HG02885 (cell line): Measurements from ENCODE around the gene COG2.
"Not testable (repeated sequence)": the region's sequence is repeated elsewhere in the genome, so short reads cannot be mapped to it uniquely, and the experiment has no call there.

Experiments used
- ATAC-seq: cut with Tn5 transposase; IDR thresholded peaks from one replicate; pipeline ENCODE4 v1.9.1; 2021; ENCODE audit warnings: mild to moderate bottlenecking; ENCODE audit not compliant: unreplicated experiment, poor library complexity

Gene COG2

DNA sequence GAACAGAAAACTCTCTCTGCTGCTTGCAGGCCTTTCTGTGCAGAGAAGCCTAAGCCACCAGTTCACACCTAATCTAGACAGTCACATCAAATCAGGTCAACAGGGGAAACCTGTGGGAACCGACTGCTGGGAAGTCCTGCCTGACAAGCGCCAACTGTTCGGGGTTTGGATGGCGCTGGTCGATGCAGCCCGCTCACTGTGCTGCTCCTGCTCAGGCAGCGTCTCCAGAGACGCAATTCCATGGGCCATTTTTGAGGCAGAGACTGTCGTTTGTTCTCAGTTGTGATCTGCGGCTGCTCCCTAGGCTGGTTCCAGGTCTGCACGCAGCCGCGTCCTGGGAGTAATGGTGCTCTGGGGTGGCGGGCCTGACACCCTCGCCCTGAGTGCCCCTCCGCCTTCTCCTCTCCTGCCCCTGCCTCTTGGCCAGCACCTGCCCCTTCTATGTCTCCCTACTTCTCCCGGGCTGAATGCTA lies 70.2 kb downstream of the COG2 start:
- no peak for ATAC-seq

DNA sequence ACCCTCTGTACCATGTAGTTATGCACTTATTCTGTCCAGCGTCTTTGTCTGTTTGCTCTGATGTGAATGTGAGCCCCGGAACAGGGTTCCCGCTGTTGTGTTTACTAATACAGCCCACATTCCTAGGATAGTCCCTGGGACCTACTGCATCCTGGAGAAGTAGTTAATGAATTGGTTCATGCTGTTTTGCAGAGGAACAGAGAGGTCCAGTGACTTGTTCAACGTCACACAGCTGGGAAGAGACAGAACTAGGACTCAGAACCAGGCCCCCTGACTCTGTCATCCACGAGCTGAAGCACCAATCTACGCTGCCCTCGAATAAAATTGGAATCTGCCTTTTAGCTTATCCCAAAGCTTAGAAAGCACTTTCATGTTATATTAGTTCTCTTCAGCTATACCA lies 70.9 kb downstream of the COG2 start:
- no peak for ATAC-seq

DNA sequence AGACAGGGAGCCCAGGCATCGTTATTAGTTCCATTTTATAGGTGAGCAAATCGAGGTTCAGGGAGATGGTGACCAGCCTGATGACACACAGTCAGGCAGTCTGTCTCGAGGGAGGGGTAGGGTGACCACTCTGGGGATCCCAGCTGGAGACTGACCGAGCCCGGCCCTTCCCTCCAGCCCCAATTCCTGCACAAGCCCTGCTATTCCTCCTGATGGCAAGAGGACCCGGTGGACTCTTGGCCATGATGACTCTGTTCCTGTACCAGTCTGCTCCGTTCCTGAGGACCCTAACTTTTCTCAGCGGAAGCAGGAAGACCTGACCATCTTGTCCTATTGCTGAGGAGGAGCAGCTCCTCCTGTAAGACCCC lies 71.2 kb downstream of the COG2 start:
- no peak for ATAC-seq

DNA sequence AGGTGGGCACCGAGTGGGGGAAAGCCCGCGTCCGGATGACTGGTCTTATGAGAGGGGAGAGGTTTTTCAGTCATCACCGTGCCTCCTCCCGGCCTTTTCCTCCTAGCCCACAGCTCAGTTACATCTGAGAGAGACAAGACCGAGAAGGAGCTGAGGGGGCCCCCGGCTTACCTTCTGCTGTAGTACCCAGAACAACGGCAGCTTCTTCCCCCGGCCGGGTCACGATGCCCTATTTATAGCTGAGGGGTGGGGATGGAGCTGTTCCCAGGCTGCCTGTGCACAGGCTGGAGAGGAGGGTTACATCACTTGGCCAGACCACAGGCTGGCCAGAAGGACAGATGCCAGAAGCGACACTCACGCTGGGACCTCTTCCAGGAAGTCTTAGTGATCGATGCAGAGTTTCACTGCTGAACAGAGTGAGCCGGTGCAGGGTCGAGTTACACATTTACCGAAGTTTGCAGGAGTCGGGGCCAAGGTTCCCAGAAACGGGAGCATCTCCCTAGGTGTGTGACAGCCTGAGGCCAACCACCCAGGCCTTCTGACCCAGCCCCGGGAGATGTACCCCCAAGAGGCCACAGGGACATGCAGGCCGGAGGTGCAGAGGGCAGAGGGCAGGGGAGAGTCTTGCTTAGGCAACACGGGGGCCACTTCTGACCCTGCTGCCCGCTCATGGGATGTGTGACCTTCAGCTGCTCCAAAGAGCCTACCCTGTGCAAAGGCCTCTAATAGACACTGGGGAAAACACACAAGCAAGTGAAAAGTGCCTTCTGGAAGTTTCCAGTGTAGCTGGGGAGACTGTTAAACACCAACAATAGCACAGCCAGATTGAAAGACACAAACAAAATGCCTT lies 71.9 kb downstream of the COG2 start, which contains the start of gene AGT:
TSS of gene AGT (minus strand) at position 208 of the 850 bp plus-strand sequence. CDS start 3,299 bp downstream, outside the sequence.
- no peak for ATAC-seq

DNA sequence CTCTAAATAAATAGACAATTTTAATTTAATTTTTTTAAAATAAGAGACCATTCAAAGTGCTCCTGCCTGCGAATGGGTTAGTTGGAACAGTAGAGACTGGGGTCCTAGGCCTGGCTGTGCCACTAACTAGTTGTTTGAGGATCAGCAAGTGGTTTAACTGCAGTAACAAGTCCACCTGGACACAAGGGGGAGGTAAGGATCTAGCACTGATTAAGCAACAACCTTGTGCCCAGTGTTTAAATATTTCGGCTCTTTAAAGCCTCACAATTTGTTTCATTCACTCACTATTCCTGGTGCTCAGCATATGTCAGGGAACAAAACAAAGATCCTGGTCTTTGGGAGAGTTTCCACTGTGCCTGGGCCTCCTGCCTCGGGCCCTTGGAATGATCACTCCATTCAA lies 73.2 kb downstream of the COG2 start:
- no peak for ATAC-seq

DNA sequence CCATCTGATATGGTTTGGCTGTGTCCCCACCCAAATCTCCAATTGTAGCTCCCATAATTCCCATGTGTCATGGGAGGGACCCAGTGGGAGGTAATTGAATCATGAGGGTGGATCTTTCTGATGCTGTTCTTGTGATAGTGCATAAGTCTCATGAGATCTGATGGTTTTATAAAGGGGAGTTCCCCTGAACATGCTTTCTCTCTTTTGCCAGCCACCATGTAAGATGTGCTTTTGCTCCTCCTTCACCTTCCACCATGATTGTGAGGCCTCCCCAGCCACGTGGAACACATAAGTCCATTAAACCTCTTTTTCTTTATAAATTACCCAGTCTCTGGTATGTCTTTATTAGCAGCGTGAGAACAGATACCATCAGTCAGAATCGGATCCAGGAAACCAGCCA lies 74.2 kb downstream of the COG2 start:
- ATAC-seq: not testable (repeated sequence)

DNA sequence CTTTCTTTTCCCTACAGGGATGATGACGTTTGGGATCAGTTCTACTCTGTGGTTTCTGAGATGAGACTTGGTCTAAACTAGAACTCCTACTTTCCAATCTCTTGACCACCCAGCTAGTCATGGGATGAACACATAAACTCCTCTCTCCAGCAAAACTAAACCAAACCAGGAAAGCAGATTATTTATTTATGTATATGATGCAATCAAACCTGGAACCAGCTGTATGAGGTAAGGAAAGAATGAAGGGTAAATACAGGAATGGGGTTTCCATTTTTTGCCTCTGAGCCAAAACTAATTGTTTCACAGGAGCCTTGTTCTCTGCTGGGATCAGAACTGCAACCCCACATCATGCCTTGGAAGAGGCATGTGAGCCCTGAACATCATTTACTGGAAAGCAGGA lies 75.0 kb downstream of the COG2 start:
- no peak for ATAC-seq

DNA sequence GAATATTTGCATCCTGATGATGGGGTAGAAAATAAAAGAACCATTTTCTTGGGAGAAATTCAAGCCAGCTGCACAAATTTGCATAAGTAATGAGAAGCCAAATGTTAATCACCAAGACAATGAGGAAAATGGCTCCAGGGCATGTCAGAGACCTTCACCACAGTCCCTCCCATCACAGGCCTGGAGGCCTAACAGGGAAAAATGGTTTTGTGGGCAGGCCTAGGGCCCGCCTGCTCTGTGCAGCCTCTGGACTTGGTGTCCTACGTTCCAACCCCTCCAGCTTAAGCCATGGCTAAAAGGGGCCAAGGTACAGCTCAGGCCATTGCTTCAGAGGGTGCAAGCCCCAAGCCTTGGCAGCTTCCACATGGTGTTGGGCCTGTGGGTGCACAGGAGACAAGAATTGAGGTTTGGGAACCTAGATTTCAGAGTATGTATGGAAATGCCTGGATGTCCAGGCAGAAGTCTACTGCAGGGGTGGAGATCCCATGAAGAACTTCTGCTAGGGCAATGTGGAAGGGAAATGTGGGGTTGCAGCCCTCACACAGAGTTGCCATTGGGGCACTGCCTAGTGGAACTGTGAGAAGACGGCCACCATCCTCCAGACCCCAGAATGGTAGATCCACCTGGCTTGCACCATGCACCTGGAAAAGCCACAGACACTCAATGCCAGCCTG lies 79.7 kb downstream of the COG2 start:
- not testable (repeated sequence) for ATAC-seq

DNA sequence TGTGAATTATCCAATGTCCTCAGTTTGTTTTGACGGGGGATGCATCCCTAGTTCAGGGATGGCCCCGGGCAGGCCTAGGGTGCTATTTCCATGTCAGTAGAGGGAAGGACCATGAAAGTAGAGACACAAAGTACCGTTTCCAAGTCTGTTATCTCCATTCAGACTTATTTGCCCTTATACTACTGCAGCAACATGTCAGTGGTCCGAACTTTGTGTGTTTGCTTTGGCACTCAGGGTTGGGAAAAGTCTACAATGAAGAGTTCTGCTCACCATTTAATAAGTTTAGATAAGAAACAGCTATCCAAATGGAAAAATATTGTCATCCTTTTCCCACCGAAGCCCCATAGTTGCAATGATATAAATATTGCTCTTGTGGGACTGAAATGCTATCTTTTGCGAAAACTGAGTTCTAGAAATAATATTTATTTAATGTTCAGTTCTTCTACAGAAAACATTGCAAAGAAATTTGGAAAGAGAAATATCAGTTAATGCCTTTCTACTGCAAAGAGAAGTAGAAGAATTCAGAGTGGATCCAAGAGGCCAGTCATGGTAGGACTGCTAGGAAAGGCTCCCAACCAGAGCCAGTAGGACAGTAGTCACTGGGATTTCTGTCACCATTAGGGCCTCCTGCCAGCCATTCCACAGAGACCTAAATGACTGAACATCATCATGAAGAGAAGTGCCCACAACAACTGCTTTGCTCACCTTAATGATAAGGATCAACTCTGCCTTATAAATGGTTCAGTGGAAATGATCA lies 83.2 kb downstream of the COG2 start:
- ATAC-seq: no peak

DNA sequence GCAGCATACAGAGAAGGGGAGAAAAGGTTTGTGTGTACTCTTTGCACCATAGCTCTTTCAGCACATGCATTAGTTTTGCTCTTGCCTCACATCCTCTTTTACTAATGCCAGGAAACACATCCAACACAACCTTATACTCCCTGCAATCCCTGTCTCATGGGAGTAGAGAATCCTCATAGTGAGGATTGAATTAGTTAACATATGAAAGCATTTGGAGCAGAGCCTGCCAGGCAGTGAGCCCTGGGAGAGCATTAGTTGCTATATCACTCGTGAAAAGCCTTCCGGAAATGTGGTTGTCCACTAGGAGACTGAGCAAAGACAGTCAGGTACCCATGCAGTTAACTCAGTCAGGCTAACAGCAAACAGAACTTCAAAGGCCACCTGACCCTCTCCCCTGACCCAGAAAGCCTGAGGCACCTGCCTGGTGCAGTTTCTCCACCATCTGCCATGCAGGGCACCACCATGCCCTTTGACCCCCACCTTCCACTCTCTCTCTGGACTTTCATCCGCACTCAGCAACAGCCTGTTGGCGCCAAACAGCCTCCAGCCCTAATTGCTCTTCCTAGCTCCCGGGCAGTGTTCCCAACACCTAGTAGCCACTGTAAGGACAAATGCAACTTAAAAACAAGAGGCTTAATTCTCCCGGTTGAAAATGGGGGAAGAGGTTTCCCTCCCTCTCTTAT lies 86.6 kb downstream of the COG2 start:
- no peak for ATAC-seq

DNA sequence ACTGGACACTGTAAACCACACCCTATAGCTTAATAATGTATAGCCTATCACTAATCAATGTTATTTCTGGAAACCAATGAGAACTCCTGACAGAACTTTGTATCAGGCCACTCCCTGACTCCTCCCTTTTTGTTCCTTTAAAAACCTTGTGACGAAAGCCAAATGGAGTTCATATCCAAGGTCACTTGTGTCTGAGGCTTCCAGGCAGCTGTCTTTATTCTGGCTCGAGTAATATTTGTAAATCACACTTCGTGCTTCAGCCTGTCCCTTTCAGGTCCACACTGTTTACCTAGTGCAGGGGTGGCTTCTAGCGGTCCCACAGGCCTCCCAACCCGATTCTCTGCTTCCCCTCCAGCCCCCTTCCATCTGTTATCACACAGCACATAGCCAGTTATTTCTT lies 88.7 kb downstream of the COG2 start:
- no peak for ATAC-seq

DNA sequence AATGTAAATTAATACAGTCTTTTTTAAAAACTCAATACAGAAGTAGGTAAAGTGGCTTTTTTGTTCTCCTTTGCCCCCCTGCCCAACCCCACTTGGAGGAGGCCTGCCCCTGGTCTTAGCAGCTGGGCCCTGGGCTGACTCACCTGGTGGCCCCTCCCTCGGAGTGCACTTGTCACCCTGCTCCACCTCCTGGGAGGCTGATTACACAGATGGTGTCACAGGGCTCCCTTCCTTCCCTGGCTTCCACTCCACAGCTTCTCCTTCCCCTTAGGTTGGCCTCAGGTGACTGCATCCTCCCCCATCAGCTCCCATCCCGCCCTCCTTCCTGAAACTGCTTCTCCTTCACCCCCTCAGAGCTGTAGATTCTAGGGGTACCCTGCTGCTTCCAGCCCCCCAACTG lies 93.2 kb downstream of the COG2 start:
- ATAC-seq: no peak

DNA sequence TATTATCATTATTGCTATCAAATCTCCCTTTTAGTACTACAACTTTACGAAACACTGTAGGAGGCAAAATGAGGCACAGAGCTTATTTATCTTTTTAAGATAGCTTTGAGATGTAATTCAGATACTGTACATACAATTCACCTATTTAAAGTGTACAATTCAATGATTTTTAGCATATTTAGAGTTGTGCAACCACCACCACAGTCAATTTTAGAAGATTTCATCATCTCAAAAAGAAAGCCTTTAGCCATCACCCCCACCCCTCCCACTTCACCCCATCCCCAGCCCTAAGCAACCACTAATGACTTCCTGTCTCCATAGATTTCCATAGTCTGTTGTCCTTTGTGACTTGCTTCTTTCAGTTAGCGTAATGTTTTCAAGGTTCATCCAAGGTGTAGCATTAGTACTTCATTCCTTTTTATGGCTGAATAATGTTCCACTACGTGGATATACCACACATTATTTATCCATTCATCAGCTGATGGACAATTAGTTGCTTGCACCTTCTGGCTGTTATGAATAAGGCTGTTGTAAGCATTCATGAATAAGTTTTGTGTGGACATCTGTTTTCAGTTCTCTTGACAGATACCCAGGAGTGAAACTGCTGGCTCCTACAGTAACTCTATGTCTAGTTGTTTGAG lies 95.5 kb downstream of the COG2 start:
- no peak for ATAC-seq

DNA sequence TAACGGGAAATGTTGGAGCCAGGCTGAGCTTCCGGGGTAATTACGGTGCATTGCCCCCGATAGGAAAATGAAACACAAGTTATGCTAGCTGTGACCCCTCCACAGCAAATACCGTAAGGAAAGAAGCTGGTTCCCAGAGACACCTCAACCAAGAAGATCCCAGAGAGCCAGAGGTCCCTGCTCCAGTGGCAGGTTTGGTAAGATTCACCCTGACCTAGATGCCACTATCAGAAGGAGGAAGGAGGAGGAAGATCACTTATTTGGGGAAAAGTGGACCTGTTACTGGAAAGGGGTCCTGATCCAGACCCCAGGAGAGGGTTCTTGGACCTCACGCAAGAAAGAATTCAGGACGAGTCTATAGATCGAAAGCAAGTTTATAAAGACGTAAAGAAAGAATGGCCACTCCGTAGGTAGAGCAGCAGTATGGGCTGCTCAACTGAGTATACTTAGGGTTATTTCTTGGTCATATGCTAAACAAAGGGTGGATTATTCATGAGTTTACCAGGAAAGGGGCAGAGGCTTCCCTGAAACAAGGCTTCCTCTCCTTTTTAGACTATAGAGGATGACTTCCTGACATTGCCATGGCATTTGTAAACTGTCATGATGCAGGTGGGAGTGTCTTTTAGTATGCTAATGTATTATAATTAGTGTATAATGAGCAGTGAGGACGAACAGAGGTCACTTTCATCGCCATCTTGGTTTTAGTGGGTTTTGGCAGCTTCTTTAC lies 97.4 kb downstream of the COG2 start:
- no peak for ATAC-seq
